ENCODE results near the gene CD82. TPM values are rescaled to one million over a fixed set of nuclear protein-coding genes. Genes with fewer than 3 reads are reported as not detected.

CD82 gene, protein sequence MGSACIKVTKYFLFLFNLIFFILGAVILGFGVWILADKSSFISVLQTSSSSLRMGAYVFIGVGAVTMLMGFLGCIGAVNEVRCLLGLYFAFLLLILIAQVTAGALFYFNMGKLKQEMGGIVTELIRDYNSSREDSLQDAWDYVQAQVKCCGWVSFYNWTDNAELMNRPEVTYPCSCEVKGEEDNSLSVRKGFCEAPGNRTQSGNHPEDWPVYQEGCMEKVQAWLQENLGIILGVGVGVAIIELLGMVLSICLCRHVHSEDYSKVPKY
- total RNA-seq (10 to 100 TPM in 6 of 7 donors, 1 to 10 TPM in 1; 6.9 to 74.9 (median 39.1) TPM), polyA plus RNA-seq (10 to 100 TPM; 15.6 to 28.3 TPM)
- long read RNA-seq, donor 1, transcript CD82-201 (10 exons, 2,289 nt), result major isoform, 131 of 171 reads
- long read RNA-seq, donor 1, partial matches to known transcripts, result 20 of 171 reads
- long read RNA-seq, donor 1, other reads (novel, unspliced or antisense), result 18 of 171 reads
- long read RNA-seq, donor 2, partial matches to known transcripts, result 0 of 2 reads
- long read RNA-seq, donor 2, other reads (novel, unspliced or antisense), result 0 of 2 reads
- long read RNA-seq, donor 3, transcript CD82-201 (10 exons, 2,289 nt), result major isoform, 54 of 64 reads
- long read RNA-seq, donor 3, partial matches to known transcripts, result 3 of 64 reads
- long read RNA-seq, donor 3, other reads (novel, unspliced or antisense), result 6 of 64 reads

DNA sequence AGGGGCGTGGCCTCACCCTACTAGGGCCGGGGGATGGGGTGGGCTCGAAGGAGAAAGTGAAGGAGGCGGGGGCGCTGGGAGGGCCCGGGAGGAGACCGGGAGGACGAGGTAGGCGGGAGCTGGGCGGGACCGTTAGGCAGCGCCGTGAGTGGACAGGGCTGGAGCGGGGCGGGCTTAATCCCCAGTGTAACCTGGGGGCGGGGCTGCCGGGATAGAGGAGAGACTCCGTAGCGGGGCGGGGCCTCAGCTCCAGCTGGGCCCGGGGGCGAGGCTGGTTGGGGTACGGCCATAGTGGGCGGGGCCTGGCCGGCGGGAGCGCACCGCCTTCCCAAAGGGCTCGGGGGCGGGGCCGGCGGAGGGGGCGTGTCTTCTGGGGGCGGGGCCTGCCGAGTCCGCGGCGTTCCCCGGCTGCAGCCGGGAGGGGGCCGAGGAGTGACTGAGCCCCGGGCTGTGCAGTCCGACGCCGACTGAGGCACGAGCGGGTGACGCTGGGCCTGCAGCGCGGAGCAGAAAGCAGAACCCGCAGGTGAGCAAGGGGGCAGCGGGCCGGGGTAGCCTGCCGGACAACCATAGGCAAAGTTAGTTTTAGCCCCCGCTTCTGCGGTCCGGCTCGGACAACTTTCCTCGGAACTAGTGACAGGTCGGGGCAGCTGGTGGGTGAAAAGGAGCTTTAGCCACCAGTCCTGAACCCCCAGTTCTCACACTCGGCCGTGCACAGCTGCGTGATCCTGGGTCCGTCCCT lies at the start of gene CD82:
TSS of gene CD82 (plus strand) at position 453 of the 742 bp plus-strand sequence. CDS start 29,000 bp downstream, outside the sequence.
- peak; percentile 100 for DNase-seq
- H3K27ac ChIP-seq, result peak within 1 kb of the TSS; percentile 84 to 92
- H3K4me1 ChIP-seq (ENCODE audit: insufficient read depth), result peaks cover 25% of the 10 kb centered on the region
- intact Hi-C loops (cut with DNase I), result loop anchor here in 1 of 4 donors (5.0 kb wide), 1 partner anchor 42 kb away; no protein-coding TSS in a partner anchor
- no peaks in the 10 kb centered on the region for H3K27me3 ChIP-seq
- peak; percentile 46 for TF ChIP-seq POLR2A (IDR thresholded peaks at IDR 0.05)
- TF ChIP-seq, protein P1, sequence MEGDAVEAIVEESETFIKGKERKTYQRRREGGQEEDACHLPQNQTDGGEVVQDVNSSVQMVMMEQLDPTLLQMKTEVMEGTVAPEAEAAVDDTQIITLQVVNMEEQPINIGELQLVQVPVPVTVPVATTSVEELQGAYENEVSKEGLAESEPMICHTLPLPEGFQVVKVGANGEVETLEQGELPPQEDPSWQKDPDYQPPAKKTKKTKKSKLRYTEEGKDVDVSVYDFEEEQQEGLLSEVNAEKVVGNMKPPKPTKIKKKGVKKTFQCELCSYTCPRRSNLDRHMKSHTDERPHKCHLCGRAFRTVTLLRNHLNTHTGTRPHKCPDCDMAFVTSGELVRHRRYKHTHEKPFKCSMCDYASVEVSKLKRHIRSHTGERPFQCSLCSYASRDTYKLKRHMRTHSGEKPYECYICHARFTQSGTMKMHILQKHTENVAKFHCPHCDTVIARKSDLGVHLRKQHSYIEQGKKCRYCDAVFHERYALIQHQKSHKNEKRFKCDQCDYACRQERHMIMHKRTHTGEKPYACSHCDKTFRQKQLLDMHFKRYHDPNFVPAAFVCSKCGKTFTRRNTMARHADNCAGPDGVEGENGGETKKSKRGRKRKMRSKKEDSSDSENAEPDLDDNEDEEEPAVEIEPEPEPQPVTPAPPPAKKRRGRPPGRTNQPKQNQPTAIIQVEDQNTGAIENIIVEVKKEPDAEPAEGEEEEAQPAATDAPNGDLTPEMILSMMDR (IDR thresholded peaks at IDR 0.05), result peak in 2 of 3 donors; percentile 23 to 29
- TF ChIP-seq EP300 (IDR thresholded peaks at IDR 0.05), result no peak
- H3K9me3 ChIP-seq, result no peaks in the 10 kb centered on the region
- WGBS, 3 donors, result 1% methylated on average over 38 to 64 of the region's 64 CpGs
- H3K4me3 ChIP-seq, result peak within 1 kb of the TSS; percentile 69
- H3K36me3 ChIP-seq, result no peaks in the 10 kb centered on the region

DNA sequence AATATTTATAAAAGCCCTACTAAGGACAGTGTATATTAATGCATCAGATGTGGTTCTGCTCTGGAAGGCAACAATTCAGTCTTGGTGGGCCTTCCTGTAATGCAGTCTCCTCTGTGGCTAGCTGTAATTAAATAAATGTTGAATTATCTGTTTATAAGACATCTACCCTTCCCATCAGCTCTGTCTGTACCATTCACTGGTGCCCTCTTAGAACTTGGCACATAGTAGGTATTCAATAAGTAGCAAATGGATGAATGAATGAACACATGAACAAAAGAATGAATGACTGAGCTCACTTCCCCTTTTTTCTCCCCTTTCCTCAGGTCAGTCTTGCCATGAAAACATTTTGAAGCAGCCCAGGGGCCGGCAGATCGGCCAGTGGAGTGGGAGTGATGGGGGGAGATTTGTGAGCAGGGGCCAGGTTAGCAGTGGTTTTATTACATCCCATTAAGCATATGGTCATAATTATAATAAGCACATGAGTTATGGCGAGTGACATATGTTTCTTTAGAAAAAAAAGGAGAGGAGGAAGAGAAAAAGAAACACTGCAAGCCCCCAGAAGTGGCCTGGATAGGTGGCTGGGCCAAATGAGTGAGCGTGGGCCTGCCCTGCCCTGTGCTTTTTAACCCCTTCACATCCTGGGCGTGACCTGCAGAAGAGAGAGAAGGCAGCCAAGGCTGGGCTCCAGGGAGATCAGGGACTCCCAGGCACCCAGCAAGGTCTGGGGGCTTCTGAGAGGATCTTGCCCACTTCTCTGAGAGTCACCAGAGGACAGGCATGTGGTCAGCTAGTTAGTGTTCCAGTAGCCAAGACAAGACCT lies 48.6 kb upstream of the CD82 start:
- TF ChIP-seq EP300 (IDR thresholded peaks at IDR 0.05) (no peak), POLR2A (IDR thresholded peaks at IDR 0.05) (no peak)
- TF ChIP-seq, protein P1 (IDR thresholded peaks at IDR 0.05), result no peak
- Histone ChIP-seq H3K27ac (no peak overlapping the region), H3K27me3 (no peaks in the 10 kb centered on the region), H3K9me3 (no peaks in the 10 kb centered on the region), H3K4me3 (no peak overlapping the region), H3K4me1 (ENCODE audit: insufficient read depth) (peaks cover 3% of the 10 kb centered on the region), H3K36me3 (no peaks in the 10 kb centered on the region)
- DNase-seq, result no peak
- 70 to 83% (median 76%) methylated on average over 5 of the region's 5 CpGs for WGBS, 3 donors
- intact Hi-C loops (cut with DNase I), result no loop called here

DNA sequence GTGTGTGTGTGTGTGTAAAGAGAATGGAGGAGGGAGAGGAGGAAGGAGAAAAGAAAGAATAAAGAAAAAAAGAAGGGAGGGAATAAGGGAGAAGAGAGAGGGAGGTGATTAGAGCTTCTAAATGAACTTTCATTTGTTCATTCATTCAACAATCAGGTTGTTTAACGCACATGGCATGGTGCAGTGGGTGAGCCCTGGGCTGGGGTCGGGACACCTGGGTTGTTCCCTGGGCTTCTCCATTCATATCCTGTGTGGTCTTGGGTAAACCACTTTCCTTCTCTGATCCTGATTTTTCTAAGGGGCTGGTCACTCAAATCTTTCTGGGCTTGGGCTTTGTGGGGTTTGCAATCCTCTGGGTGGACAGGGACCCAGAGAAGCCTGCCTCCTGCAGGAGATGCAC lies 47.9 kb upstream of the CD82 start:
- no peak for DNase-seq
- H3K36me3 ChIP-seq, result no peaks in the 10 kb centered on the region
- no peak overlapping the region for H3K27ac ChIP-seq
- H3K4me1 ChIP-seq (ENCODE audit: insufficient read depth), result peaks cover 3% of the 10 kb centered on the region
- no peak overlapping the region for H3K4me3 ChIP-seq
- WGBS, 3 donors, result 83 to 95% (median 83%) methylated on average over 2 of the region's 2 CpGs
- no peaks in the 10 kb centered on the region for H3K9me3 ChIP-seq
- TF ChIP-seq POLR2A (IDR thresholded peaks at IDR 0.05) (no peak), EP300 (IDR thresholded peaks at IDR 0.05) (no peak)
- TF ChIP-seq, protein P1 (IDR thresholded peaks at IDR 0.05), result no peak
- H3K27me3 ChIP-seq, result no peaks in the 10 kb centered on the region
- intact Hi-C loops (cut with DNase I), result no loop called here
